DMS79 treated with DMSO at 0.1 percent for 48 hours (cell line): Measurements from ENCODE around the gene SSR1.
"Not testable (repeated sequence)": the region's sequence is repeated elsewhere in the genome, so short reads cannot be mapped to it uniquely, and the experiment has no call there.

Source experiments
- DNase-seq: peaks from one replicate; lab custom pipeline; 2025; lab: John Stamatoyannopoulos, UW

The SSR1 gene

GRCh38 chr6:7312616-7313504 is at the start of gene SSR1:
Gene SSR1, minus strand, starts transcription at chr6:7313199. Its CDS starts 79 bp downstream, at chr6:7313120.
- DNase-seq, result peak; percentile 77

DNA sequence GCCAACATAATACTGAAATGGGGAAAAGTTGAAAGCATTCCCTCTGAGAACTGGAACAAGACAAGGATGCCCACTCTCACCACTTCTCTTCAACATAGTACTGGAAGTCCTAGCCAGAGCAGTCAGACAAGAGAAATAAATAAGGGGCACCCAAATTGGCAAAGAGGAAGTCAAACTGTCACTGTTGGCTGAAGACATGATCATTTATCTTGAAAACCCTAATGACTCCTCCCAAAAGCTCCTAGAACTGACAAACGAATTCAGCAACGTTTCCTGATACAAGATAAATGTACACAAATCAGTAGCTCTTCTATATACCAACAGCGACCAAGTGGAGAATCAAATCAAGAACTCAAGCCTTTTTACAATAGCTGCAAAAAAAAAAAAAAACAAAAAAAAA is 38.9 kb upstream of the SSR1 start:
- not testable (repeated sequence) for DNase-seq

- DNase-seq, result not testable (repeated sequence)
Measured at GRCh38 chr6:7350591-7350990, 37.6 kb upstream of the SSR1 start.

- not testable (repeated sequence) for DNase-seq
Measured at GRCh38 chr6:7347551-7347997, 34.6 kb upstream of the SSR1 start.

- DNase-seq, result not testable (repeated sequence)
Measured at GRCh38 chr6:7344773-7345450, 31.9 kb upstream of the SSR1 start.

DNA sequence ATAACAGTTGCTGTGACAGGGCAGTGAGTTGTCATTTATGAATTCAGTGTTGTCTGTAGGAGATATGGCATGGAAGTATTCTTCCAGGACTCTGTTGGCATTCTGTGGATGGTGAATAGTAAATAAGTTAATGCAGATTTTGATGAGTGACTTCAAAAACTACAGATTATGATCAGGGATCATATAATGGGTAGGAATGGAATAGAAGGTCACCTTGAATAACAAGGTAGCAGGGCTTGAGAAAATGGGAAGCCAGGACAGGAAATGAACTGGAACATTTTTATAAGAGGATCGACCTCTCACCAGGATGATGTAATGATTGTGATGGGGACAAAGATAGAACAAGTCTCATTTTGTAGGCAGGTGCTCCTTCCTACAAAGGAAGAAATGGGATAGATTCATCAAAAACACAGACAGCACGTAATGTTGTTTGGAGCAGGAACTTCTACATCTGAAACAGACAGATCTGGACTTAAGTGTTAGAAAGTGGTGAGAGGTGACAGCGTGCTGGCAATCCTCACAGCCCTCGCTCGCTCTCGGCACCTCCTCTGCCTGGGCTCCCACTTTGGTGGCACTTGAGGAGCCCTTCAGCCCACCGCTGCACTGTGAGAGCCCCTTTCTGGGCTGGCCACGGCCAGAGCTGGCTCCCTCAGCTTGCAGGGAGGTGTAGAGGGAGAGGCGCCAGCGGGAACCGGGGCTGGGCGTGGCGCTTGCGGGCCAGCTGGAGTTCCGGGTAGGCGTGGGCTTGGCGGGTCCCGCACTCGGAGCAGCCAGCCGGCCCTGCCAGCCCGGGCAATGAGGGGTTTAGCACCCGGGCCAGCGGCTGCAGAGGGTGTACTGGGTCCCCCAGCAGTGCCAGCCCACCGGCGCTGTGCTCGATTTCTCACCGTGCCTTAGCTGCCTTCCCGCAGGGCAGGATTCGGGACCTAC is 30.8 kb upstream of the SSR1 start:
- no peak for DNase-seq

DNA sequence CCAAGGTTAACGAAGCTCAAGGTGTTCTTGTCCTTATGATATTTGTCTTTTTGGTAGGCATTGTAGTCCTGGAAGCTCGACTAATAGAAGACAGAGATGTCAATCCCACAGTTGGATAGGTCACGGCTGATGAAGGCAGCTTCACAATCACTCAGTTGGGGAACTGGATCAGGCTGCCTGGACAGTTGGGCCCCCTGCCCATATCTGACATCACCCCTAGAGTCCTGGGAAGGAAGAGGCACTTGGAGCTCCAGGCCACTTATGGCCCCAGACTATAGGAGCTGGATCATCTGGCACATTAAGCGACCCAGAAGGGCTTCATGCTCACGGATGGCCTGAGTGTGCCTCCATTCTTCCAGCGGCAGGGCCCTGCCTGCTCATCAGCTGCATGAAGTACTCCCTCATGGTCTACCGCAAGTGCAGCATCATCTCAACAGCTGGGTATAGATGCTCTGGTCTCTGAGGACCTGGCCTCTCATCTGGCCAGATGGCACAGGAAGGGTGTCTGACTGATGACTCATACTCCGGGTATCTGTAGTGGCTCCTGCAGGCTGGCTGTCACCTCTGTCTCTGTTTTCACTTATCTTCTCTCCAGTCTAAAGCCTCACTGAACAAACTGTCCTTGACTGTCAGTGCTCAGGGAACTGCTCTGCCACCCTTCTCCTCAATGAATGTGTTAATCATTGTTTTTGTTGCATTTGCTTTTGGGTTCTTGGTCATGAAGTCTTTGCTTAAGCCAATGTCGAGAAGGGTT is 29.2 kb upstream of the SSR1 start:
- DNase-seq, result no peak

DNA sequence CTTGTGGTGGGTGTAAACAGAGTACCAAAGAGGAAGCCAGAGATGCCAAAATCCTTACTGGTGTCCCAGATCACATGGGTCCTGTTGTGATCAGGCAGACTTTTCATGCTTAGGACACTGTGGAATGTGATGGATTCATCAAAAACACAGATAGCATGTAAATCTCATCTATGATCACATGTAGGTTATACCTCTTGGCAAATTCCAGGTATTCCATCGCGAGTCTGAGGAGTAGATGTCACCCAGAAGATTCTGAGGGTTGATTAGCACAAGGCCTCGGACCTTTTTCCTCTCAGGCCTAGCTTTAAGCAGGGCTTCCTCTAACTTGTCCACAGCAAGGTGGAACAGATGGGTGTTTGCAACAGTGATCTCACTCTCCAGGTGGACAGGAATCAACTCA is 28.3 kb upstream of the SSR1 start:
- DNase-seq, result no peak

DNA sequence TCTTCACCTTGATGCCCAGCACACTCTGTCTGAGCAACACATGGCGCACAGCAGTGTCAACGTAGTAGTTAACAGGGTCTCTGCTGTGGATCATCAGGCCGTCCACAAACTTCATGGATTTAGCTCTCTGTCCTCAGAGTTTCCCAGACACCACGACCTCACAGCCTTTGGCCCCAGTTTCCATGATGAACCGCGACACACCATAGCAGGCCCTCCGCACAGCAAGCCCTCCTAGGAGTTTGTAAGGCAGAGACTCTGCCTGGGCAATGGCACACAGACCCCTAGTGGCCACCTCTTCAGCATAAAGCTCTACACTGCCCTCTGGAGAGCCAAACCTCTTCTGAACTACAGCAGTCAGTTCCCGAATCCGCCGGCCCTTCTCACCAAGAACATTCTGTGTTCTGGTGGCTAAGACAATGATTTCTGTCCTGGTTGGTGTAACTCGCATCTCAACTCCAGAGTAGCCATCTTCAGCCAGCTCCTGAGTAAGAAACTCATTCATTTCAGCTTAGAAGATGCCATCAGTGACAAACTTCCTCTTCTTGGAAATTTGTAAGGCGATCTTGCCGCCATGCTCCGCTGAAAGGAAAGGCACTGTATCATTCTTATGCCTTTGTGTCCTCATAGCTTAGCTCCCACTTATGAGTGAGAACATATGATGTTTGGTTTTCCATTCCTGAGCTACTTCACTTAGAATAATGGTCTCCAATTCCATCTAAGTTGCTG is 26.2 kb upstream of the SSR1 start:
- DNase-seq, result not testable (repeated sequence)

- no peak for DNase-seq
Measured at GRCh38 chr6:7338031-7338430, 25.0 kb upstream of the SSR1 start.

- DNase-seq, result no peak
Measured at GRCh38 chr6:7335519-7335918, 22.5 kb upstream of the SSR1 start.

DNA sequence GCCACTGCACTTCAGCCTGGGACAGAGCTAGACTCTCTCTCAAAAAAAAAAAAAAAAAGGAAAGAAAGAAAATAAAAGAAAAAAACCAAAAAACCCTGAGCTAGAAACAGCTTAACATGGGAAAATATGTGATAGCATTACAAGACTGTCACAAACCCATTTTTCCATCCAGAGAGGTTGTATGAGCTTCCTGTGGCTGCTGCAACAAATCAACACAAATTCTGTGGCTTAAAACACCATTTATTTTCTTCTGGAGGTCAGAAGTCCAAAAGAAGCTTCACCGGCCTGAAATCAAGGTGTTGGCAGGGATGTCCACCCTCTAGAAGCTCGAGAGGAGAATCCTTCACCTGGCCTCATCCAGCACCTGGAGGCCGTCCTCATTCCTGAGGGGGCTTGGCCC is 21.7 kb upstream of the SSR1 start:
- no peak for DNase-seq

DNA sequence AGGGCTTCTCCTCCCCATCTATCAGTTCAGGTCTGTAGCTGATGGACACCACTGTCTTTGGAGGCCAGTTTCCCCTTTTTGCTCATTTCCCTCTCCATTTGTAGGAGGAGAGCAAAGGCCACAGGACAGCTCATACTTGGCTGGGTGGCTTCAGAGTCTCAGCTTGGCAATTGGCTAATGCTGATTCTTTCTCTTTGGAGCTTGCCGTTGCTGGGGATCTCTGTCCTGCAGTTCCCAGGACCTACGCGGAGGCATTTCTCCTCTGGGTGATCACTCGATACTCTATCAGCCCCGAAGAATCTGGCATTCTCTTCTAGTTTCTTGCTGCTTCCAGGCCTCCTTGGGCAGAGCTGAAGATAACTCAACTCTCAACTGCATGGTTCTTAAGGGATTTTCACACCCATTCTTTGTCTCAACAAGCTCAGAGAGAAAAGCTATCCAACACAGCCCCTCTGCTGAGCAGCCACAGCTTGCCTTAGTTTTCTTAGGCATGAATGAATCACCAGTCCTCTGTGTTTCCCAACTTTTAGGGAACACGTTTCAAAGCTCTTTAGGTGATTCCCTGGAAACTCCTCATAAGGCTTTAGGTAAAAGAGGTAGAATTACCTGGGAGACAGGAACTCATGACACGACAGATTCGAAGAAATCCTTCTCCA is 19.2 kb upstream of the SSR1 start:
- DNase-seq, result no peak

DNA sequence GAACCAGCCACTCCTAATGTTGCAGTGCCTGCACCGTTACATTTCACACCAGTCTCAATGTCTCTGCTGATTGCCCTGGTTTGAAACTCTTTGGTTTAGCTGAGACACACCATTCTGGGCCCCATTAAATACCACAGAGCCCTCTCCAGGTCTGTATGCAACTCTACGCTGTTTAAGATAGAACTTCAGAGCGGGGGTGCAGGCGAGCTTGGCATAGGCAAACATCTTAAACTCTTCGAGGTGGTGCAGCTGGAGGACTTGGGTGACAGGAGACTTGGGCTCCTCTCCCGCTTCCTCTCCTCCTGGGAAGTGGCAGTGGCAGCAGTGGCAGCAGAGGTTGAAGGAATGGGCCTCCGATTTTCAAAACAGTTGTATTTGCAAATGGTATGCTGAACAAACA is 18.5 kb upstream of the SSR1 start:
- DNase-seq, result no peak

DNA sequence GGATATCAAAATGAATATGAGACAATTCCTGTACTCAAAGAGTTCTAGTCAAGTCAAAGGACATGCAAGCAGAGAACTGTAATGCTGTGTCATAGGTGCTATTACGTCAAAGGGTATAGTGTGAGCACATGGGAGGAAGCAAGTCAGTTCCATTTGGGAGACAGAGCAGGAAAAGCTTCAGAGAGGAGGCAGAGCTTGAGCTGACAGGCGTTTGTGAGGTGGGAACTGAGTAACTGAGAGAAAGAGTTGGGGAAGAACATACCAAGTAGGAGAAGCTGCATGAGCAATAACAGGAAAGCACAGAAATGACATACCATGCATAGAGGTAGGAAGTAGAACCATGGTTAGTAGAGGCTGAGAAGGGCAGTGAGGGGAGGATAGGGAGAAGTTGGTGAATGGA is 15.2 kb upstream of the SSR1 start:
- DNase-seq, result no peak

DNA sequence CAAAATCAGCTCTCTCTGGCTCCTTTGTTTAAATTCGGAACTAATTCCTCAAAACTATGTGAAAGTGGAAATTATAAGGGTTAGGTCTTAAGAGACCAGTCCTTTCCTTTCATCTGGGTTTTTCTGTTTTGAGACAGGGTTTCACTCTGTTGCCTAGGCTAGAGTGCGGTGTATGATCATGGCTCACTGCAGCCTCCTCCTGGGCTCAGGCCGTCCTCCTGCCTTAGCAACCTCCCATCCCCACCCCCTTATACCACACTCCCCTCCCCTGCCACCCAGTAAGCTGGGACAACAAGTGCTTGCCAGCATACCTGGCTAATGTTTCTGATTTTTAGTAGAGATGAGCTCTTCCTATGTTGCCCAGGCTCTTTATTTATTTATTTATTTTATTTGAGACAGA is 12.8 kb upstream of the SSR1 start:
- DNase-seq, result no peak

GRCh38 chr6:7324520-7324919 is 11.5 kb upstream of the SSR1 start:
- DNase-seq, result no peak

DNA sequence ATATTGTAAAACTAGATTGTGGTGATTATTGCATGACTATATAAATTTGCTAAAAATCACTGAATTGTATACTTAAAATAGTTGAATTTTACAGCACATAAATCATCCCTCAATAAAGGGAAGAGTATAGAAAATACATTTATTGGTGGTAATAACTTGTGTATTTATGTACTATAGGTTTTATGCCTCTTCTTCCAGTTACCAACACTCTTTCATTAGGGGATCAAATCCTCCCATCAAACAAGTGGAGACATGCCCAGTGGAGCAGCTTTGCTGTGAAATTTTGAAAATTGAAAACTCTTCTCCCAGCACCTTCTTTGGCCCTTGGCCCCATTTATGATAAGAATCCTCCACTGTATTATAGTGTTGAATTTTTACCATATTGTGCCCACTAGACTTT is 10.1 kb upstream of the SSR1 start:
- DNase-seq, result no peak

- not testable (repeated sequence) for DNase-seq
Measured at GRCh38 chr6:7321866-7322265, 8.9 kb upstream of the SSR1 start.

DNA sequence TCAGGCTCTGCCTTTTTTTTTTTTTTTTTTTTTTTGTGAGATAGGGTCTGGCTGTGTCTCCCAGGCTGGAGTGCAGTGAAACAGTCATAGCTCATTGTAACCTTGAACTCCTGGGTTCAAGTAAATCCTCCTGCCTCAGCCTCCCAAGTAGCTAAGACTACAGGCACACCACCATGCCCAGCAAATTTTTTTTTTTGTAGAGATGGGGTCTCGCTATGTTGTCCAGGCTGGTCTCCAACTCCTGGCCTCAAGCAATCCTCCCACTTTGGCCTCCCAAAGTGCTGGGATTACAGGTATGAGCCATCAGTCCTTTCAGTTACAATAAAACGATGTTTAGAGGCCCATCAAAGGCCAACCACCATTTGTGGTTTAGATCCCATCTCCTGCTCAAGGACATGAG is 6.4 kb upstream of the SSR1 start:
- DNase-seq, result not testable (repeated sequence)
